IMR-90 (cell line): ENCODE data around the gene ROCK1. TPM values are rescaled to one million over a fixed set of nuclear protein-coding genes. Genes with fewer than 3 reads are reported as not detected.
A peak's percentile ranks its signal among the peaks of the same experiment; 100 is the strongest.

Experiments used
- ATAC-seq: fragments of 200-7000 bp; cut with Tn5 transposase; 2 replicates; pipeline ENCODE4 v1.9.1; 2020; ENCODE audit warnings: low read depth, mild to moderate bottlenecking, moderate library complexity
- BruUV-seq: library from RNA; stranded (reverse); fragments of 400-500 nt; replicated peaks from 2 replicates; lab custom pipeline; 2021; lab: Mats Ljungman, UMichigan
- CTCF ChIA-PET: fragments of 300-600 bp; formaldehyde crosslinking; extraction: SDS; loops from one replicate; lab custom pipeline; 2021; ENCODE audit warnings: antibody characterized with exemption; lab: Yijun Ruan, JAX
- POLR2A ChIA-PET: fragments of 300-600 bp; sonication (Branson Sonifier 250); formaldehyde crosslinking; loops from one replicate; lab custom pipeline; 2022; ENCODE audit warnings: antibody characterized with exemption; ENCODE audit not compliant: unreplicated experiment; lab: Charles Lee
- DNase-seq: peaks from one replicate; pipeline ENCODE4 v3.0.0; 2013
- H2AFZ ChIP-seq: replicated peaks from 2 replicates; pipeline ENCODE3; 2013; ENCODE audit warnings: low read length, mild to moderate bottlenecking; ENCODE audit not compliant: poor library complexity
- H2AK5ac ChIP-seq: 2 replicates; pipeline ENCODE4 v1.6.1; 2013; ENCODE audit warnings: low read depth, low read length, inconsistent platforms
- H2AK9ac ChIP-seq: replicated peaks from 2 replicates; pipeline ENCODE3; 2013; ENCODE audit warnings: mild to moderate bottlenecking, low read depth, low read length, moderate library complexity; ENCODE audit not compliant: poor library complexity
- H2BK120ac ChIP-seq: 2 replicates; pipeline ENCODE4 v1.6.1; 2013; ENCODE audit warnings: low read depth, low read length, inconsistent platforms
- H2BK15ac ChIP-seq: 3 replicates; pipeline ENCODE4 v1.6.1; 2013; ENCODE audit warnings: low read depth, low read length, inconsistent platforms
- H2BK20ac ChIP-seq: 2 replicates; pipeline ENCODE4 v1.6.1; 2013; ENCODE audit warnings: low read depth, mild to moderate bottlenecking, inconsistent platforms, low read length, moderate library complexity
- H2BK5ac ChIP-seq: 2 replicates; pipeline ENCODE4 v1.6.1; 2013; ENCODE audit warnings: mild to moderate bottlenecking, low read depth, low read length, inconsistent platforms; ENCODE audit not compliant: poor library complexity, severe bottlenecking
- H3K14ac ChIP-seq: replicated peaks from 2 replicates; pipeline ENCODE4 v1.6.1; 2013; ENCODE audit warnings: low read depth, low read length, inconsistent platforms
- H3K18ac ChIP-seq: 2 replicates; pipeline ENCODE4 v1.6.1; 2013; ENCODE audit warnings: low read depth, low read length, control low read depth
- H3K23ac ChIP-seq: 2 replicates; pipeline ENCODE4 v1.6.1; 2013; ENCODE audit warnings: low read depth, low read length, inconsistent platforms
- H3K27ac ChIP-seq: 2 replicates; pipeline ENCODE4 v1.5.1; 2013; ENCODE audit warnings: mild to moderate bottlenecking, control low read depth, low read length; ENCODE audit not compliant: insufficient read depth
- H3K27me3 ChIP-seq: 2 replicates; pipeline ENCODE4 v1.6.1; 2013; ENCODE audit warnings: low read length; ENCODE audit not compliant: control insufficient read depth, insufficient read depth
- H3K36me3 ChIP-seq: 2 replicates; pipeline ENCODE4 v1.6.1; 2013; ENCODE audit warnings: low read length, mixed read lengths; ENCODE audit not compliant: control insufficient read depth, insufficient read depth
- H3K4ac ChIP-seq: 2 replicates; pipeline ENCODE4 v1.6.1; 2013; ENCODE audit warnings: low read depth, low read length, inconsistent platforms
- H3K4me1 ChIP-seq: 2 replicates; pipeline ENCODE4 v1.6.1; 2013; ENCODE audit warnings: low read length, mixed read lengths; ENCODE audit not compliant: control insufficient read depth, insufficient read depth
- H3K4me2 ChIP-seq: 2 replicates; pipeline ENCODE4 v1.6.1; 2013; ENCODE audit warnings: low read depth, mild to moderate bottlenecking, control low read depth, low read length, moderate library complexity
- H3K4me3 ChIP-seq: 2 replicates; pipeline ENCODE4 v1.5.1; 2013; ENCODE audit warnings: low read depth, mild to moderate bottlenecking, control low read depth, low read length, moderate library complexity; ENCODE audit not compliant: insufficient read depth
- H3K56ac ChIP-seq: 2 replicates; pipeline ENCODE4 v1.6.1; 2013; ENCODE audit warnings: low read length, inconsistent platforms; ENCODE audit not compliant: insufficient read depth; ENCODE audit errors: extremely low read depth
- H3K79me1 ChIP-seq, 2 experiments: 2 replicates each; pipeline ENCODE4 v1.6.1; 2013; ENCODE audit warnings: low read length in 2 of 2, inconsistent platforms in 1 of 2, low read depth in 1 of 2
- H3K9ac ChIP-seq: 2 replicates; pipeline ENCODE4 v1.6.1; 2013; ENCODE audit warnings: low read depth, low read length, control low read depth
- H3K9me1 ChIP-seq: 2 replicates; pipeline ENCODE4 v1.6.1; 2013; ENCODE audit warnings: low read length, inconsistent platforms; ENCODE audit not compliant: insufficient read depth
- H3K9me3 ChIP-seq: 2 replicates; pipeline ENCODE4 v1.6.1; 2013; ENCODE audit warnings: low read length; ENCODE audit not compliant: control insufficient read depth, insufficient read depth
- H4K20me1 ChIP-seq: 2 replicates; pipeline ENCODE4 v1.6.1; 2013; ENCODE audit warnings: low read length, inconsistent platforms; ENCODE audit not compliant: insufficient read depth
- H4K5ac ChIP-seq: 2 replicates; pipeline ENCODE4 v1.6.1; 2013; ENCODE audit warnings: mild to moderate bottlenecking, low read depth, low read length, control low read depth
- H4K8ac ChIP-seq, 2 experiments: 2 replicates each; pipeline ENCODE4 v1.6.1; 2013; ENCODE audit warnings: low read depth in 2 of 2, low read length in 2 of 2, control low read depth in 1 of 2, inconsistent platforms in 1 of 2
- H4K91ac ChIP-seq: 2 replicates; pipeline ENCODE4 v1.6.1; 2013; ENCODE audit warnings: low read depth, low read length, inconsistent platforms; ENCODE audit not compliant: insufficient read depth
- CEBPB ChIP-seq: IDR thresholded peaks from 2 replicates; pipeline ENCODE4 v1.6.1; 2012; ENCODE audit warnings: low read depth, low read length, improper control_type of control experiment
- FOS ChIP-seq: fragments of 150-350 bp; IDR thresholded peaks from 2 replicates; pipeline ENCODE4 v1.6.1; 2016; ENCODE audit warnings: low read depth, low read length
- MAFK ChIP-seq: IDR thresholded peaks from 2 replicates; pipeline ENCODE4 v1.6.1; 2012; ENCODE audit warnings: low read depth, low read length, improper control_type of control experiment
- MAZ ChIP-seq: IDR thresholded peaks from 2 replicates; pipeline ENCODE4 v1.6.1; 2012; ENCODE audit warnings: low read depth, mild to moderate bottlenecking, low read length, improper control_type of control experiment, moderate library complexity, borderline replicate concordance
- MXI1 ChIP-seq: IDR thresholded peaks from 2 replicates; pipeline ENCODE4 v1.6.1; 2012; ENCODE audit warnings: low read depth, mild to moderate bottlenecking, low read length, moderate library complexity, borderline replicate concordance
- NFE2L2 ChIP-seq: fragments of 150-350 bp; IDR thresholded peaks from 2 replicates; pipeline ENCODE4 v1.6.1; 2016; ENCODE audit warnings: low read depth, mild to moderate bottlenecking, low read length
- RAD21 ChIP-seq: IDR thresholded peaks from 2 replicates; pipeline ENCODE4 v1.6.1; 2012; ENCODE audit warnings: low read length, improper control_type of control experiment
- RFX5 ChIP-seq: IDR thresholded peaks from 2 replicates; pipeline ENCODE4 v1.8.0; 2012; ENCODE audit warnings: low read depth, mild to moderate bottlenecking, low read length, moderate library complexity
- SMC3 ChIP-seq: fragments of 150-350 bp; IDR thresholded peaks from 2 replicates; pipeline ENCODE4 v1.6.1; 2016; ENCODE audit warnings: low read depth, mild to moderate bottlenecking, antibody characterized with exemption, low read length, moderate library complexity
- dilution Hi-C: fragments of 300-500 bp; cut with HindIII; formaldehyde crosslinking; loops from one replicate; pipeline ENCODE4 v1.14.3; 2018; ENCODE audit warnings: low sequenced_read_pairs; ENCODE audit not compliant: unreplicated experiment
- in situ Hi-C: fragments of 300-500 bp; cut with MboI; formaldehyde crosslinking; loops from 3 replicates; pipeline ENCODE4 v1.14.3; 2019; ENCODE audit warnings: low sequenced_read_pairs, inconsistent platforms, mixed read lengths
- intact Hi-C: fragments of 100-400 bp; cut with micrococcal nuclease; formaldehyde crosslinking; loops from 2 replicates; pipeline ENCODE4 v1.10.0; 2022
- polyA plus RNA-seq, 3 experiments: library from polyadenylated mRNA; depleted of rRNA; stranded (reverse); fragments of >200 nt; gene quantifications; 2 replicates each; pipeline ENCODE4 v1.2.3, GENCODE V29; 2012; ENCODE audit warnings: low replicate concordance in 1 of 3
- total RNA-seq: library from RNA; depleted of rRNA; stranded (reverse); fragments of >200 nt; gene quantifications from 2 replicates; pipeline ENCODE4 v1.2.3, GENCODE V29; 2012
- TF ChIP-seq, protein P1 (sequence below): fragments of 150-350 bp; IDR thresholded peaks from 2 replicates; pipeline ENCODE4 v1.6.1; 2017; ENCODE audit warnings: mild to moderate bottlenecking, antibody characterized with exemption, low read length, low read depth
- TF ChIP-seq, protein P2 (sequence below): fragments of 150-350 bp; IDR thresholded peaks from 2 replicates; pipeline ENCODE4 v1.6.1; 2016; ENCODE audit warnings: low read depth, mild to moderate bottlenecking, low read length, moderate library complexity, borderline replicate concordance
- TF ChIP-seq, protein P3 (sequence below): conservative IDR thresholded peaks from 2 replicates; pipeline ENCODE4 v1.5.1; 2012; ENCODE audit warnings: mild to moderate bottlenecking, low read depth, low read length, improper control_type of control experiment

ROCK1 gene
- total and polyA plus RNA-seq, 2 of the 4 experiments (the other 2 are of a cell fraction) = 9.9 to 17.0 TPM

DNA sequence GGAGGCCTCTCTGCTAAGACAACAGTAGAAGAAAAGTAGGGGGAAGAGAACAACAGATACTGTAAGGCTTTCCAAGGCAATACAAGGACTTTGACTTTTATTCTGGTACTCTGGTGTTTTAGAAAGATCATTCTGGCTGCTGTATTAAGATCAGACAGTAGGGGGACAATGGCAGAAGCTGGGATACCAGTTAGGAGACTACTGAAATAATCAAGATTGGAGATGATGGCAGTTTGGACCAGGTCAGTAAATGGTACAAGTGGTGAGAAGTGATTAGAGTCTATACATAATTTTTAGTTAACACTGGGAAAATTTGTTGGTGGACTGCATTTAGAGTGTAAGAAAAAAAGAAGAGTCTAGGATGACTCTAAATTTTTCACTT lies 139.7 kb downstream of the ROCK1 start:
- POLR2A ChIA-PET = no interaction called here

More for the DNA sequence above, 139.7 kb downstream of the ROCK1 start:
- intact Hi-C loops = loop anchor here (2.0 to 5.0 kb wide), 2 partner anchors 140 to 217 kb away; partner anchors contain the start of gene ROCK1
- Histone ChIP-seq H3K9me3 (no peaks in the 10 kb centered on the region), H3K36me3 (peaks cover 16% of the 10 kb centered on the region), H2AFZ (no peak overlapping the region), H3K14ac (no peak overlapping the region), H2AK9ac (no peak overlapping the region), H3K4me1 (no peaks in the 10 kb centered on the region), H3K56ac (no peak overlapping the region), H4K91ac (no peak overlapping the region), H3K27ac (no peak overlapping the region), H3K9me1 (no peaks in the 10 kb centered on the region; the same call in 1 of the 2 replicates), H4K20me1 (no peaks in the 10 kb centered on the region), H2BK20ac (no peak overlapping the region), H3K4ac (no peak overlapping the region), H3K4me3 (no peak overlapping the region), H3K79me1 (peaks cover 0 to 11% of the 10 kb centered on the region in 2 experiments; a peak in 2 of 4 replicates), H2AK5ac (no peak overlapping the region), H2BK120ac (no peak overlapping the region), H4K5ac (no peak overlapping the region), H3K4me2 (no peak overlapping the region), H3K18ac (no peak overlapping the region), H3K23ac (no peak overlapping the region), H3K27me3 (no peaks in the 10 kb centered on the region), H3K9ac (no peak overlapping the region), H2BK5ac (no peak overlapping the region), H2BK15ac (no peak overlapping the region), H4K8ac (no peak overlapping the region)
- dilution Hi-C loops = no loop called here
- no TSS peak for BruUV-seq
- DNase-seq (peak; percentile 19), ATAC-seq (peak; percentile 71)
- TF ChIP-seq RAD21 = peak; percentile 50
- TF ChIP-seq MAZ = no peak
- no peak for TF ChIP-seq NFE2L2
- no peak for TF ChIP-seq CEBPB
- no peak for TF ChIP-seq MAFK
- TF ChIP-seq MXI1 = no peak
- no peak for TF ChIP-seq RFX5
- TF ChIP-seq, protein P1, sequence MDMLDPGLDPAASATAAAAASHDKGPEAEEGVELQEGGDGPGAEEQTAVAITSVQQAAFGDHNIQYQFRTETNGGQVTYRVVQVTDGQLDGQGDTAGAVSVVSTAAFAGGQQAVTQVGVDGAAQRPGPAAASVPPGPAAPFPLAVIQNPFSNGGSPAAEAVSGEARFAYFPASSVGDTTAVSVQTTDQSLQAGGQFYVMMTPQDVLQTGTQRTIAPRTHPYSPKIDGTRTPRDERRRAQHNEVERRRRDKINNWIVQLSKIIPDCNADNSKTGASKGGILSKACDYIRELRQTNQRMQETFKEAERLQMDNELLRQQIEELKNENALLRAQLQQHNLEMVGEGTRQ = no peak
- TF ChIP-seq, protein P2, sequence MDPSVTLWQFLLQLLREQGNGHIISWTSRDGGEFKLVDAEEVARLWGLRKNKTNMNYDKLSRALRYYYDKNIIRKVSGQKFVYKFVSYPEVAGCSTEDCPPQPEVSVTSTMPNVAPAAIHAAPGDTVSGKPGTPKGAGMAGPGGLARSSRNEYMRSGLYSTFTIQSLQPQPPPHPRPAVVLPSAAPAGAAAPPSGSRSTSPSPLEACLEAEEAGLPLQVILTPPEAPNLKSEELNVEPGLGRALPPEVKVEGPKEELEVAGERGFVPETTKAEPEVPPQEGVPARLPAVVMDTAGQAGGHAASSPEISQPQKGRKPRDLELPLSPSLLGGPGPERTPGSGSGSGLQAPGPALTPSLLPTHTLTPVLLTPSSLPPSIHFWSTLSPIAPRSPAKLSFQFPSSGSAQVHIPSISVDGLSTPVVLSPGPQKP = no peak
- TF ChIP-seq, protein P3, sequence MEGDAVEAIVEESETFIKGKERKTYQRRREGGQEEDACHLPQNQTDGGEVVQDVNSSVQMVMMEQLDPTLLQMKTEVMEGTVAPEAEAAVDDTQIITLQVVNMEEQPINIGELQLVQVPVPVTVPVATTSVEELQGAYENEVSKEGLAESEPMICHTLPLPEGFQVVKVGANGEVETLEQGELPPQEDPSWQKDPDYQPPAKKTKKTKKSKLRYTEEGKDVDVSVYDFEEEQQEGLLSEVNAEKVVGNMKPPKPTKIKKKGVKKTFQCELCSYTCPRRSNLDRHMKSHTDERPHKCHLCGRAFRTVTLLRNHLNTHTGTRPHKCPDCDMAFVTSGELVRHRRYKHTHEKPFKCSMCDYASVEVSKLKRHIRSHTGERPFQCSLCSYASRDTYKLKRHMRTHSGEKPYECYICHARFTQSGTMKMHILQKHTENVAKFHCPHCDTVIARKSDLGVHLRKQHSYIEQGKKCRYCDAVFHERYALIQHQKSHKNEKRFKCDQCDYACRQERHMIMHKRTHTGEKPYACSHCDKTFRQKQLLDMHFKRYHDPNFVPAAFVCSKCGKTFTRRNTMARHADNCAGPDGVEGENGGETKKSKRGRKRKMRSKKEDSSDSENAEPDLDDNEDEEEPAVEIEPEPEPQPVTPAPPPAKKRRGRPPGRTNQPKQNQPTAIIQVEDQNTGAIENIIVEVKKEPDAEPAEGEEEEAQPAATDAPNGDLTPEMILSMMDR = peak; percentile 50
- TF ChIP-seq FOS = no peak
- TF ChIP-seq SMC3 = peak; percentile 54
- in situ Hi-C loops = loop anchor here (10.0 kb wide), 1 partner anchor 473 kb away; no protein-coding TSS in a partner anchor
- CTCF ChIA-PET = interaction anchor here (0.5 kb wide), 1 partner anchor 655 kb away, joined by 4 read pairs; no protein-coding TSS in a partner anchor
